ENCODE measurements around the gene GOLGA3. TPM values are rescaled to one million over a fixed set of nuclear protein-coding genes. Genes with fewer than 3 reads are reported as not detected.

The GOLGA3 gene
- total and polyA plus RNA-seq, 9 of the 15 experiments (the other 6 are each of a cell fraction or from before 2014, with no cell fraction given), result 1.9 to 48.1 (median 18.4) TPM

DNA sequence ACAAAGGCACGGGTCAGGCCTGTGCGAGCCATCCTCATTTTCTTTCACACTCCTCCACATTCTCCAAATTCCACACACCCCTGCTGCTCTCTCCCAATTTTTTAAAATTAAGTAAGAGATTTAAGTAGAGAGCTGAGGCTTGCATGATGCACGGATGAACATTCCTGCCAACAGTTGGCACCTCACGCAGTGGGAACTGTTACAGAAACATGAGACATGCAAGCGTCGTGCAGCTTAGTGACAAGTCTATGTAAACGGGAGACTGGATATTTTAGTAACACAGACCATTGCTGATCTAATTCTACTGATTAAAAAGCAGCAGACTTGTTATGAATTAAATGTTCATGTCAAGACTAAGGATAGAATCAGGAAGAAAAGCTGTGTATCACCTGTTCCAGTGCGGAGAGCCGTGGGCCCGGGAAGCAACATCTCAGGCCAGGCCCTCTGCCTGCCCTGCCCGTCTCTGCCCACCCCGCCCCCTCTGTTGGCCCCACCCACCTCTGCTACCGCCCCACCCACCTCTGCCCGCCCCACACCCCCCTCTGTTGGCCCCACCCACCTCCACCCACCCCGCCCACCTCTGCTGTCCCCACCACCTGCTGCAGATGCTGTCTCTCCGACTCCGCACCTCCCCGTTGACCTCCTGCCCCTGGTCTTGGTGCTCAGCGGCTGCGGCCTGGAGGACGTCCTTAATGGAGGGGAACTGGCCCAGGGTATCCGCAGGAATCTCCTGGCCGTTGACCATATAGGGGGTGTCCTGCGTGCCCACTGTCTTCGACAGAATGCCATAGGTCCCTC is 21.2 kb downstream of the GOLGA3 start:
- Histone ChIP-seq H3K9me1 (ENCODE audit: control insufficient read depth, insufficient read depth, low read length) (peaks cover 8% of the 10 kb centered on the region), H3K36me3 (ENCODE audit: control insufficient read depth, insufficient read depth, low read length) (peaks cover 69% of the 10 kb centered on the region), H3K4me3 (no peak overlapping the region), H3K27me3 (ENCODE audit: control insufficient read depth in 2 of 2, insufficient read depth in 2 of 2, low read length in 2 of 2) (no peaks in the 10 kb centered on the region), H2AFZ (ENCODE audit: low read depth, low read length) (no peak overlapping the region), H3K9ac (ENCODE audit: insufficient read depth in 1 of 2, low read depth in 2 of 2, low read length in 2 of 2) (no peak overlapping the region; a peak in 1 of 4 replicates), H3K27ac (ENCODE audit: extremely low read depth, low read depth, low read length) (no peak overlapping the region), H3K9me3 (replicated peaks; ENCODE audit: control insufficient read depth, insufficient read depth, low read depth, low read length) (no peaks in the 10 kb centered on the region), H3K79me2 (ENCODE audit: control insufficient read depth, insufficient read depth, low read length) (peaks cover 28% of the 10 kb centered on the region), H4K20me1 (replicated peaks; ENCODE audit: control insufficient read depth, insufficient read depth, low read length) (peaks cover 24% of the 10 kb centered on the region), H3K4me1 (replicated peaks in 1 of 2; ENCODE audit: control insufficient read depth in 2 of 2, insufficient read depth in 2 of 2, low read length in 2 of 2) (peaks cover 0 to 13% of the 10 kb centered on the region in 2 experiments; a peak in 3 of 5 replicates), H3K4me2 (ENCODE audit: insufficient read depth, low read length) (no peak overlapping the region)
- in situ Hi-C loops (cut with MboI), result no loop called here
- intact Hi-C loops (cut with micrococcal nuclease), result no loop called here
- DNase-seq (ENCODE audit: extremely low read depth in 1 of 4, low spot score in 3 of 4), result peak; percentile 41 to 91 (median 88)
- WGBS (ENCODE audit: insufficient coverage, low coverage, missing lambda C conversion rate), result 78% methylated on average over 16 of the region's 25 CpGs
- peak; percentile 59 for FAIRE-seq
- ChIA-PET CTCF (ENCODE audit: low intra/inter-chr PET ratio) (no interaction called here), POLR2A (no interaction called here)
- ATAC-seq, result peak; percentile 90
- no TSS peak for BruUV-seq (replicated peaks)
- TF ChIP-seq, protein P1, sequence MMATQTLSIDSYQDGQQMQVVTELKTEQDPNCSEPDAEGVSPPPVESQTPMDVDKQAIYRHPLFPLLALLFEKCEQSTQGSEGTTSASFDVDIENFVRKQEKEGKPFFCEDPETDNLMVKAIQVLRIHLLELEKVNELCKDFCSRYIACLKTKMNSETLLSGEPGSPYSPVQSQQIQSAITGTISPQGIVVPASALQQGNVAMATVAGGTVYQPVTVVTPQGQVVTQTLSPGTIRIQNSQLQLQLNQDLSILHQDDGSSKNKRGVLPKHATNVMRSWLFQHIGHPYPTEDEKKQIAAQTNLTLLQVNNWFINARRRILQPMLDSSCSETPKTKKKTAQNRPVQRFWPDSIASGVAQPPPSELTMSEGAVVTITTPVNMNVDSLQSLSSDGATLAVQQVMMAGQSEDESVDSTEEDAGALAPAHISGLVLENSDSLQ (IDR thresholded peaks at IDR 0.05), result no peak
- no peak for TF ChIP-seq GTF3C2 (IDR thresholded peaks at IDR 0.05; ENCODE audit: borderline replicate concordance, extremely low read depth, insufficient read length)
- TF ChIP-seq PHF21A (IDR thresholded peaks at IDR 0.05; ENCODE audit: borderline replicate concordance, low read depth), result no peak
- TF ChIP-seq SMC3 (conservative IDR thresholded peaks at IDR 0.05; ENCODE audit: insufficient read depth, low read depth, low read length), result no peak
- TF ChIP-seq KDM4B (IDR thresholded peaks at IDR 0.05; ENCODE audit: borderline replicate concordance in 2 of 2, low read depth in 1 of 2), result no peak
- peak; percentile 21; the same call in 1 of the 2 replicates for TF ChIP-seq EGR1 (conservative IDR thresholded peaks at IDR 0.05)
- no peak for TF ChIP-seq ZNF384 (IDR thresholded peaks at IDR 0.05; ENCODE audit: low read depth, low read length)
- TF ChIP-seq ZNF668 (CRISPR knock-in tag; IDR thresholded peaks at IDR 0.05), result no peak
- no peak for TF ChIP-seq ATF7 (IDR thresholded peaks at IDR 0.05)
- TF ChIP-seq XRCC5 (IDR thresholded peaks at IDR 0.05; ENCODE audit: low read depth, low read length), result no peak
- TF ChIP-seq, protein P2, sequence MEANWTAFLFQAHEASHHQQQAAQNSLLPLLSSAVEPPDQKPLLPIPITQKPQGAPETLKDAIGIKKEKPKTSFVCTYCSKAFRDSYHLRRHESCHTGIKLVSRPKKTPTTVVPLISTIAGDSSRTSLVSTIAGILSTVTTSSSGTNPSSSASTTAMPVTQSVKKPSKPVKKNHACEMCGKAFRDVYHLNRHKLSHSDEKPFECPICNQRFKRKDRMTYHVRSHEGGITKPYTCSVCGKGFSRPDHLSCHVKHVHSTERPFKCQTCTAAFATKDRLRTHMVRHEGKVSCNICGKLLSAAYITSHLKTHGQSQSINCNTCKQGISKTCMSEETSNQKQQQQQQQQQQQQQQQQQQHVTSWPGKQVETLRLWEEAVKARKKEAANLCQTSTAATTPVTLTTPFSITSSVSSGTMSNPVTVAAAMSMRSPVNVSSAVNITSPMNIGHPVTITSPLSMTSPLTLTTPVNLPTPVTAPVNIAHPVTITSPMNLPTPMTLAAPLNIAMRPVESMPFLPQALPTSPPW (CRISPR knock-in tag; IDR thresholded peaks at IDR 0.05), result 0 out of 2 replicates have a peak, but pooled peaks have one; percentile 33
- no peak for TF ChIP-seq ZNF586 (CRISPR knock-in tag; conservative IDR thresholded peaks at IDR 0.05)
- TF ChIP-seq ZNF24 (IDR thresholded peaks at IDR 0.05), result no peak
- TF ChIP-seq MCM3 (IDR thresholded peaks at IDR 0.05), result no peak
- TF ChIP-seq NELFE (IDR thresholded peaks at IDR 0.05; ENCODE audit: insufficient read depth, insufficient read length), result no peak
